Measurements from ENCODE around the gene ESYT1.
"Not testable (repeated sequence)": the region's sequence is repeated elsewhere in the genome, so short reads cannot be mapped to it uniquely, and the experiment has no call there.

ESYT1 gene

DNA sequence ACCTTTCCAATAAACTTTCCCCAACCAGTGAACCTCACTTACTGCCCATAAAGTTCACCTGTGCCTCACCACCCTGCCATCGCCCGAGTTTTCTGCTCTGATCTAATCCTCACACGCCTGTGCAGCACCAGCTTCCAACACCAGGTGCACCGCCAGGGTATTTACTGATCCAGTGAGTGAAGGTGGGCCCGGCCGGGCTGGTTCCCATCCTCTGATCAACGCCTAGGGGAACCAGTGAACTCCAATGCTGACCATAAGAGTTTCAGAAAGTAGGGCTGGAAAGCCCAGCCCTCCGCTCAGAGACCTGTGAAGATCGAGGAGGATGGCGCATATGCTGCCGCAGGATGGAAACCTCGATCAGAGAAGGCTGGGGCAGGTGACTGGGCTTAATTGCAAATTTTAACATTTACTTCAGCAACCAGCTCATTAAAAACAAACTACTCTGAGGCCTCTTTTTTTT lies 23.6 kb downstream of the ESYT1 start:
- H3K36me3 ChIP-seq (ENCODE audit: insufficient read depth, low read length) = peaks cover 21% of the 10 kb centered on the region
- H3K27me3 ChIP-seq (ENCODE audit: insufficient read depth, low read length) = no peaks in the 10 kb centered on the region
- H3K9me3 ChIP-seq (ENCODE audit: insufficient read depth, low read depth, low read length) = no peaks in the 10 kb centered on the region
- peak overlapping the region; percentile 86 for H3K4me3 ChIP-seq (ENCODE audit: low read length)
- H3K9ac ChIP-seq (ENCODE audit: low read depth, low read length) = peak overlapping the region; percentile 84
- H3K4me1 ChIP-seq (ENCODE audit: insufficient read depth, low read length) = peaks cover 10% of the 10 kb centered on the region
- WGBS = 8% methylated on average over 12 of the region's 12 CpGs
- H3K27ac ChIP-seq (ENCODE audit: low read depth, low read length) = peak overlapping the region; percentile 93

DNA sequence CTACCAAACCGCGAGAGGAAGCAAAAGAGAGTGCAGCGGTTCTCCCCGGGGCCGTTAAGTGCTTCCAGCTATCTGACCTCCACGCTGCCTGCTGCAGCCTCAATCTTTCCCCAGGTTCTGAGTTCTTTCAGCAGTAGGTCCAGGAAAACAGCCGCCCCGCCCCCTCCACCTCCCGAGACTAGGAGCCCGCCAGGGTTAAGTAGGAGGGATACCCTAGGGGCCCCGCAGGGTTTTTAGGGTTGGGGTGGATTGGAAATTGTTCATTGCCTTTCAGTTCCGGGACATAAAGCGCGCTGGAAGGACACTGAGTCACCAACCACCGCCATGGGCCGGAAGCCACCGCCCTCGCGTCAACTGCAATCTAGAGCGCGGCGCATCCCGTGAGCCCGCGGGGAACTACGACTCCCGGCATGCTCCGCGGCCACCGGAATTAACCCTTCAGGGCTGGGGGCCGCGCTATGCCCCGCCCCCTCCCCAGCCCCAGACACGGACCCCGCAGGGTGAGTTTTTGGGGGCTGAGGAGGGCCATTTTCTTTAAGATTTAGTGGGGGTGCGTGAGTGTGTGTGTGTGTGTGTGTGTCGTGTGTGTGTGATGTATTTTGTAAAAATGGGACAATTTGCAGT lies 24.2 kb downstream of the ESYT1 start, which contains the start of gene MYL6B:
MYL6B (plus strand) TSS at position 456 of the 624 bp plus-strand sequence. CDS start 1,332 bp downstream, outside the sequence.
- Histone ChIP-seq H3K9me3 (ENCODE audit: insufficient read depth, low read depth, low read length) (no peaks in the 10 kb centered on the region), H3K4me1 (ENCODE audit: insufficient read depth, low read length) (peaks cover 10% of the 10 kb centered on the region), H3K4me3 (ENCODE audit: low read length) (peak within 1 kb of the TSS; percentile 86), H3K27ac (ENCODE audit: low read depth, low read length) (peak within 1 kb of the TSS; percentile 93), H3K36me3 (ENCODE audit: insufficient read depth, low read length) (peaks cover 21% of the 10 kb centered on the region), H3K27me3 (ENCODE audit: insufficient read depth, low read length) (no peaks in the 10 kb centered on the region), H3K9ac (ENCODE audit: low read depth, low read length) (peak within 1 kb of the TSS; percentile 84)
- under 1% methylated on average over 37 of the region's 37 CpGs for WGBS

DNA sequence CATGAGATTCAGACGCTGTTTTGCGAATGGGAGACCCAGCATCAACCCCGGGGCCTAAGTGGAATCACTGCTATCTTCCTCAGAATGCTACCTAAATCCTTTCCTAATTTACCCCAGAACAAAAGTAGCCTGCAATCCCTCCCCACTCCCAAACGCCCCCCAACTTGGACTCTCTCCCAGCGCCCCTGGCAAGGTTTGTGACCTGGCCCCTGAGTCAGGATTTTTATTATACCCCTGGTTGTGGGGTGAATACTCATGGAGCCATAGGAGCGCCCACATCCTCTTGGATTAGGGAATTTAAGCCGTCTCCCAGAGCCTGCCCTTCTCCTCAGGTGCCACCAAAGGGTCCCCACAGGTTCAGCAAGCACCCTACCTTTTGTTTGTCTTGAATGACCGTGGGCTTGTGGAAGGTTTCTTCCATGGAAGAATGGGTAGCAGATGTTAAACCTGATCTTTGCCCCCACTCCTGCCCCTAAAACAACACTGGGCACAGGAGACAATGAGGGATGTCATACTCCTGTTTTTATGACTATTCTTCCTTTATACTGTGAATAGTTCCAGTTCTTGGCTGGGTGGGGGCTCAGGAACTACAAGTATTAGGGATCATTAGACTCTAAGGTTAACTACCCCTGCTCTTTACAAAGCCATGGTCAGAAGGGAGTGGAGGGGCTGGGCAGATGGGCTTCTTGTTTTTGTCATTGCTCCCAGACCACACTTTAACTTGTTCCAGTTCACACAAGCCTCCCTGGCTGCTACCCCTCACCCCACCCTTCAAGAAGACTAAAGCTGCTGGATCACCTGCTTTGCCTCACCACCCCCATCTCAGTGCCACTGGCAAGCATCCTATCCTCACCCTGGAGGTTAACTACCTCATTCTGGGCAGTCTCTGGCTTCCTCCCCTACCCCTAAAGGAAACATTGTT lies 24.9 kb downstream of the ESYT1 start:
- H3K9me3 ChIP-seq (ENCODE audit: insufficient read depth, low read depth, low read length) = no peaks in the 10 kb centered on the region
- H3K36me3 ChIP-seq (ENCODE audit: insufficient read depth, low read length) = peaks cover 21% of the 10 kb centered on the region
- peak overlapping the region; percentile 86 for H3K4me3 ChIP-seq (ENCODE audit: low read length)
- H3K9ac ChIP-seq (ENCODE audit: low read depth, low read length) = peak overlapping the region; percentile 84
- no peak overlapping the region for H3K27ac ChIP-seq (ENCODE audit: low read depth, low read length)
- H3K4me1 ChIP-seq (ENCODE audit: insufficient read depth, low read length) = peaks cover 10% of the 10 kb centered on the region
- 7% methylated on average over 7 of the region's 8 CpGs for WGBS
- H3K27me3 ChIP-seq (ENCODE audit: insufficient read depth, low read length) = no peaks in the 10 kb centered on the region

DNA sequence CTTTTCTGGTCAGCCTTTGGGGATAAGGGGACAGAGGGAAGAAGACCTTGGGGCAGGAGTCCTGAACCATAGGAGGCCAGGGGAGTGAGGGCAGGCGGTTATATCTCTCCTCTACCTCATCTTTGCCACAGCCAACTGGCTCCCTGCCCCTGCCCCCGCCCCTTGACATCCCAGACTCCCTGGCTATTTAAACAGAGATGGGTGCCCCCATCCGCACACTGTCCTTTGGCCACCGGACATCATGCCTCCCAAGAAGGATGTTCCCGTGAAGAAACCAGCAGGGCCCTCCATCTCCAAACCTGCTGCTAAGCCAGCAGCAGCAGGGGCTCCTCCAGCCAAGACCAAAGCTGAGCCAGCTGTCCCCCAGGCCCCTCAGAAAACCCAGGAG lies 25.6 kb downstream of the ESYT1 start:
- WGBS = 90% methylated on average over 5 of the region's 5 CpGs
- peaks cover 21% of the 10 kb centered on the region for H3K36me3 ChIP-seq (ENCODE audit: insufficient read depth, low read length)
- H3K4me3 ChIP-seq (ENCODE audit: low read length) = peak overlapping the region; percentile 86; the same call in 1 of the 2 replicates

DNA sequence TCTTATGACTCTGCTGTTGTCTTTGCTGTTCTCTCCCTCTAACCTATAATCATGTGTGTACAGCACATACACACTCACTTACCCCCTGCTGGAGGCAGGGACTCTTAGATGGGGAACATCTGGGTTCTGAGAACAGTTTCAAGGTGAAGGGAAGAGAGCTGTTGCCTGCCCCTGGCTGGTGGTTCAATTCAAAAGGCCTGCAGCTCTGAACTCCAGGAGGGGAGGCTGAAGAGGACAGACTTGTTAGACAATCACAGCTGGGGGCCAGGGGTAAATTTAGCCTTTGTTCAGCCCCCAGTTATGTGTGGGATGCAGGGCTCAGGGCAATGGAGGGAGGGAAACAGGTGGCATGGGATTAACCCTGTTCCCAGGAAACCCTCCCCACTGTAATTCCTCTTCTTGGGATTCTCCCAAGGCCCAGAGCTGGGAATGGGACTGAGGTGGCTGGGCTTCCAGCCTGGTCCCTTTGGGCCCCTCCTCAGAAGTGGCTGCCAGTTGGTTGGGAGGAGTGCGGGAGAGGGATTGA lies 26.2 kb downstream of the ESYT1 start:
- no CpG with 5 or more reads among the region's 1 CpG for WGBS
- H3K4me1 ChIP-seq (ENCODE audit: insufficient read depth, low read length) = peaks cover 10% of the 10 kb centered on the region
- peaks cover 21% of the 10 kb centered on the region for H3K36me3 ChIP-seq (ENCODE audit: insufficient read depth, low read length)
- no peaks in the 10 kb centered on the region for H3K9me3 ChIP-seq (ENCODE audit: insufficient read depth, low read depth, low read length)
- H3K27me3 ChIP-seq (ENCODE audit: insufficient read depth, low read length) = no peaks in the 10 kb centered on the region
- no peak overlapping the region for H3K4me3 ChIP-seq (ENCODE audit: low read length)
- no peak overlapping the region for H3K27ac ChIP-seq (ENCODE audit: low read depth, low read length)
- no peak overlapping the region for H3K9ac ChIP-seq (ENCODE audit: low read depth, low read length)

More for the DNA sequence above, 25.6 kb downstream of the ESYT1 start:
- no peaks in the 10 kb centered on the region for H3K27me3 ChIP-seq (ENCODE audit: insufficient read depth, low read length)
- H3K27ac ChIP-seq (ENCODE audit: low read depth, low read length) = no peak overlapping the region
- H3K9me3 ChIP-seq (ENCODE audit: insufficient read depth, low read depth, low read length) = no peaks in the 10 kb centered on the region
- peaks cover 10% of the 10 kb centered on the region for H3K4me1 ChIP-seq (ENCODE audit: insufficient read depth, low read length)
- no peak overlapping the region for H3K9ac ChIP-seq (ENCODE audit: low read depth, low read length)

DNA sequence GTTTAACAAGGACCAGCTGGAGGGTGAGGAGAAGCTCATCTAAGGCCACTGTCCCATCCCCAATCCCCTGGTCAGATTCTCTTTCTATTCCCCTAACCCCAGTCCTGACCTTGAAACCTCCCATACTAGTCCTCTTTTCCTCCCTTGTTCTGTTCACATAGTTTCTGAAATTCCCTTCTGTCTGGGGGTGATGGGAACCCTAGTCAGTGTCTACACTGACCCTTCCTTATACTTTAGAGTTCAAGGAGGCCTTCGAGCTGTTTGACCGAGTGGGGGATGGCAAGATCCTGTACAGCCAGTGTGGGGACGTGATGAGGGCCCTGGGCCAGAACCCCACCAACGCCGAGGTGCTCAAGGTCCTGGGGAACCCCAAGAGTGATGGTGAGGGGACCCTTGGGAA lies 26.8 kb downstream of the ESYT1 start:
- Histone ChIP-seq H3K27me3 (ENCODE audit: insufficient read depth, low read length) (no peaks in the 10 kb centered on the region), H3K4me1 (ENCODE audit: insufficient read depth, low read length) (peaks cover 15% of the 10 kb centered on the region), H3K36me3 (ENCODE audit: insufficient read depth, low read length) (peaks cover 24% of the 10 kb centered on the region), H3K4me3 (ENCODE audit: low read length) (no peak overlapping the region), H3K9me3 (ENCODE audit: insufficient read depth, low read depth, low read length) (no peaks in the 10 kb centered on the region), H3K27ac (ENCODE audit: low read depth, low read length) (no peak overlapping the region), H3K9ac (ENCODE audit: low read depth, low read length) (no peak overlapping the region)
- 94% methylated on average over 5 of the region's 5 CpGs for WGBS

DNA sequence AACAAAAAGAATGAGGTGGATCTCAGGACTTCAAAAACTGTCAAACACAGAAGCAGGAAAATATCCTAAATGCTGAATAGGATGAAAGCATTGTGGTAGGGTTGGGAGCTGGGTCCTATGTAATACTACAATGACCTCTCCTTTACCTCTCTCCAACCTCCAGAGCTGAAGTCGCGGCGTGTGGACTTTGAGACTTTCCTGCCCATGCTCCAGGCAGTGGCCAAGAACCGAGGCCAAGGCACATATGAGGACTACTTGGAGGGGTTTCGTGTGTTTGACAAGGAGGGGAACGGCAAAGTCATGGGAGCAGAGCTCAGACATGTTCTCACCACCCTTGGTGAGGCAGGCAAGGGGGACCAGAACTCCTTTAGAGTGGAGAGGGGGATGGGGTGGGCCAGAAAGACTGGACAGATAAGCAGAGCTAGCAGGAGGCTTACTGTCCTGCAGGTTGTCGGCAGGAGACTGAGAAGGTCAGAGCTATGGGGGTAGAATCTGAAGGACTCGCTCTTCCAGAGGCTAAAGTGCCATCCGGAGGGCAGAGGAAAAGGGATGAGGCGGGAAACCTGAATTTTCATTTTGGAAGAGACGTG lies 27.3 kb downstream of the ESYT1 start:
- Histone ChIP-seq H3K27me3 (ENCODE audit: insufficient read depth, low read length) (no peaks in the 10 kb centered on the region), H3K9me3 (ENCODE audit: insufficient read depth, low read depth, low read length) (no peaks in the 10 kb centered on the region), H3K9ac (ENCODE audit: low read depth, low read length) (no peak overlapping the region), H3K4me1 (ENCODE audit: insufficient read depth, low read length) (peaks cover 20% of the 10 kb centered on the region), H3K4me3 (ENCODE audit: low read length) (no peak overlapping the region), H3K36me3 (ENCODE audit: insufficient read depth, low read length) (peaks cover 26% of the 10 kb centered on the region), H3K27ac (ENCODE audit: low read depth, low read length) (no peak overlapping the region)
- 92% methylated on average over 11 of the region's 11 CpGs for WGBS

DNA sequence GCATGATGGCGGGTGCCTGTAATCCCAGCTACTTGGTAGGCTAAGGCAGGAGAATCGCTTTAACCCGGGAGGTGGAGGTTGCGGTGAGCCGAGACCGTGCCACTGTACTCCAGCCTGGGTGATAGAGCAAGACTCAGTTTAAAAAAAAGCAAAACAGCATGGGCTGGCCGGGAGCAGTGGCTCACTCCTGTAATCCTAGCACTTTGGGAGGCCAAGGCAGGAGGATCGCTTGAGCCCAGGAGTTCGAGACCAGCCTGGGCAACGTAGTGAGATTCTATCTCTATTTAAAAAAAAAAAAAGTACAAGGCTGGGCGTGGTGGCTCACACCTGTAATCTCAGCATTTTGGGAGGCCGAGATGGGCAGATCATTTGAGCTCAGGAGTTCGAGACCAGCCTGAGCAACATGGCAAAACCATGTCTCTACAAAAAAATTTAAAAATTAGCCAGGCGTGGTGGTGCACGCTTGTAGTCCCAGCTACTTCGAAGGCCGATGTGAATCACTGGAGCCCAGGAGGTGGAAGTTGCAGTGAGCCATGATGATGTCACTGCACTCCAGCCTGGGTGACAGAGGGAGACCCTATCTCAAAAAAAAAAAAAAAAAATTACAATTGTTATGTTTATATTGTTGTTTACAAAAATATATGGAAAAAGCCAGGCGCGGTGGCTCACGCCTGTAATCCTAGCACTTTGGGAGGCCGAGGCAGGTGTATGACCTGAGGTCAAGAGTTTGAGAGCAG lies 28.6 kb downstream of the ESYT1 start:
- 96% methylated on average over 21 of the region's 21 CpGs for WGBS
- Histone ChIP-seq H3K4me3 (ENCODE audit: low read length) (peak overlapping the region; percentile 49), H3K9ac (ENCODE audit: low read depth, low read length) (peak overlapping the region; percentile 71), H3K27ac (ENCODE audit: low read depth, low read length) (peak overlapping the region; percentile 94), H3K4me1 (ENCODE audit: insufficient read depth, low read length) (peaks cover 26% of the 10 kb centered on the region), H3K36me3 (ENCODE audit: insufficient read depth, low read length) (peaks cover 39% of the 10 kb centered on the region)
- H3K27me3 ChIP-seq (ENCODE audit: insufficient read depth, low read length); H3K9me3 ChIP-seq (ENCODE audit: insufficient read depth, low read depth, low read length): not testable (repeated sequence)

DNA sequence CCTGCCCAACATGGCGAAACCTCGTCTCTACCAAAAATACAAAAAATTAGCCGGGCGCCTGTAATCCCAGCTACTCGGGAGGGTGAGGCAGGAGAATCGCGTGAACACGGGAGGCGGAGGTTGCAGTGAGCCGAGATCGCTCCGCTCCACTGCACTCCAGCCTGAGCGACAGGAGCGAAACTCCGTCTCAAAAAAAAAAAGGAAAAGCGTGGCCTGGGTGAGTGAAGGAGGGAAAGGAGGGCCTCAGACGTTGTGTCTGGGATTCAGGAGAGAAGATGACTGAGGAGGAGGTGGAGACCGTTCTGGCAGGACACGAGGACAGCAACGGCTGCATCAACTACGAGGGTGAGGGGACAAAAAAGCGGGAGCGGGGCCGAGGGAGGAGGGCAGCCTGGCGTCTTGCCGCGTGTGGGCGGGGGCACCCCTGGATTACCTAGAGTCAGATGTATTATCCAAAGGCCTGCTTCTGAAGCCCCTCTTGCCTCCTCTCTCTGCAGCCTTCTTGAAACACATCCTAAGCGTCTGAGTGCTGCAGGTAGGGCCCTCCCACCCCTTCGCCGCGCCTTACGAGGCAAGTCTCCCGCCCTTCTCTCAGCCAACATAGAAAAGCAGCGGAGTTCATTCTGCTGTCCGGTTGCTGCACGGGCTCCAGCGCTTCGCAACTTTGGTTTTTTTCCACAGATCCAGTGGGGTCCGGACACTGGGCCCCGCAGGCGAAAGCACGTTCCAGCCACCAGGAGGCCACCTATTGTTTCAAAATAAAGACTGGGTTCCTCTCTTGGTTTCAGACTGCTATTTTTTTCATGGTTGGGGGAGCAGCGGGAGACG lies 29.3 kb downstream of the ESYT1 start:
- Histone ChIP-seq H3K36me3 (ENCODE audit: insufficient read depth, low read length) (peaks cover 47% of the 10 kb centered on the region), H3K27ac (ENCODE audit: low read depth, low read length) (peak overlapping the region; percentile 94), H3K9ac (ENCODE audit: low read depth, low read length) (peak overlapping the region; percentile 71), H3K27me3 (ENCODE audit: insufficient read depth, low read length) (no peaks in the 10 kb centered on the region), H3K9me3 (ENCODE audit: insufficient read depth, low read depth, low read length) (no peaks in the 10 kb centered on the region), H3K4me1 (ENCODE audit: insufficient read depth, low read length) (peaks cover 34% of the 10 kb centered on the region), H3K4me3 (ENCODE audit: low read length) (peak overlapping the region; percentile 49)
- WGBS = 22% methylated on average over 43 of the region's 45 CpGs
